ENCODE results near the gene C20orf144. TPM values are rescaled to one million over a fixed set of nuclear protein-coding genes. Genes with fewer than 3 reads are reported as not detected.
A peak's percentile ranks its signal among the peaks of the same experiment; 100 is the strongest.
"Not testable (repeated sequence)": the region's sequence is repeated elsewhere in the genome, so short reads cannot be mapped to it uniquely, and the experiment has no call there.

Gene C20orf144
- total RNA-seq, 4 donors from 2014 or later: 0.23 TPM; not detected in 3

- intact Hi-C loops (cut with DNase I): no loop called here
- Histone ChIP-seq H3K36me3 (no peaks in the 10 kb centered on the region), H3K27me3 (no peaks in the 10 kb centered on the region), H3K4me3 (no peak overlapping the region), H3K9me3 (no peaks in the 10 kb centered on the region), H3K27ac (replicated peaks in 1 of 4) (peak overlapping the region; percentile 44 to 55 (median 48)), H3K4me1 (peaks cover 6 to 31% (median 26%) of the 10 kb centered on the region in 4 donors)
- 63% methylated on average over 8 of the region's 8 CpGs for WGBS
- TF ChIP-seq POLR2AphosphoS5 (IDR thresholded peaks at IDR 0.05): peak in 1 of 2 donors; percentile 55
- TF ChIP-seq EP300 (IDR thresholded peaks at IDR 0.05): no peak
- TF ChIP-seq POLR2A (IDR thresholded peaks at IDR 0.05; ENCODE audit: low read depth): no peak
- DNase-seq (ENCODE audit: extremely low spot score): no peak
Observed at GRCh38 chr20:33697129-33697528, 35.0 kb downstream of the C20orf144 start.

GRCh38 chr20:33698966-33699365 is 36.8 kb downstream of the C20orf144 start:
- H3K36me3 ChIP-seq; intact Hi-C loops (cut with DNase I); H3K9me3 ChIP-seq; H3K27ac ChIP-seq (replicated peaks in 1 of 4); H3K27me3 ChIP-seq; H3K4me3 ChIP-seq; DNase-seq (ENCODE audit: extremely low spot score): not testable (repeated sequence)
- no CpG with 5 or more reads among the region's 27 CpGs for WGBS
- peaks cover 3 to 32% (median 29%) of the 10 kb centered on the region in 4 donors for H3K4me1 ChIP-seq

GRCh38 chr20:33700696-33701441 is 38.7 kb downstream of the C20orf144 start:
- H3K27ac ChIP-seq (replicated peaks in 1 of 4); DNase-seq (ENCODE audit: extremely low spot score); H3K4me3 ChIP-seq; H3K36me3 ChIP-seq; intact Hi-C loops (cut with DNase I); H3K9me3 ChIP-seq; H3K27me3 ChIP-seq: not testable (repeated sequence)
- WGBS: 98% methylated on average over 21 of the region's 45 CpGs
- peaks cover 2 to 24% (median 21%) of the 10 kb centered on the region in 4 donors for H3K4me1 ChIP-seq

GRCh38 chr20:33701629-33702450 is 39.7 kb downstream of the C20orf144 start:
- H3K4me3 ChIP-seq: no peak overlapping the region
- TF ChIP-seq POLR2AphosphoS5 (IDR thresholded peaks at IDR 0.05) (no peak), EP300 (IDR thresholded peaks at IDR 0.05) (no peak), POLR2A (IDR thresholded peaks at IDR 0.05; ENCODE audit: low read depth) (no peak), CTCF (IDR thresholded peaks at IDR 0.05) (no peak)
- H3K4me1 ChIP-seq: peaks cover 2 to 16% (median 12%) of the 10 kb centered on the region in 4 donors
- peaks cover 0 to 19% (median 9%) of the 10 kb centered on the region in 4 donors for H3K36me3 ChIP-seq
- no peaks in the 10 kb centered on the region for H3K9me3 ChIP-seq
- H3K27me3 ChIP-seq: no peaks in the 10 kb centered on the region
- no peak for DNase-seq (ENCODE audit: extremely low spot score)
- H3K27ac ChIP-seq (replicated peaks in 1 of 4): no peak overlapping the region
- 86% methylated on average over 13 of the region's 27 CpGs for WGBS
- intact Hi-C loops (cut with DNase I): no loop called here

- intact Hi-C loops (cut with DNase I): no loop called here
- Histone ChIP-seq H3K36me3 (peaks cover 7 to 29% (median 18%) of the 10 kb centered on the region in 4 donors), H3K9me3 (no peaks in the 10 kb centered on the region), H3K4me3 (no peak overlapping the region), H3K4me1 (peaks cover 0 to 10% (median 7%) of the 10 kb centered on the region in 4 donors), H3K27ac (replicated peaks in 1 of 4) (no peak overlapping the region), H3K27me3 (no peaks in the 10 kb centered on the region)
- TF ChIP-seq POLR2A (IDR thresholded peaks at IDR 0.05; ENCODE audit: low read depth) (no peak), POLR2AphosphoS5 (IDR thresholded peaks at IDR 0.05) (no peak), CTCF (IDR thresholded peaks at IDR 0.05) (no peak)
- WGBS: 25% methylated on average over 2 of the region's 5 CpGs
- DNase-seq (ENCODE audit: extremely low spot score): no peak
Observed at GRCh38 chr20:33702861-33703260, 40.7 kb downstream of the C20orf144 start.

GRCh38 chr20:33703498-33704137 is 41.5 kb downstream of the C20orf144 start:
- Histone ChIP-seq H3K9me3 (no peaks in the 10 kb centered on the region), H3K27me3 (no peaks in the 10 kb centered on the region), H3K27ac (replicated peaks in 1 of 4) (no peak overlapping the region), H3K4me1 (peaks cover 0 to 10% (median 7%) of the 10 kb centered on the region in 4 donors), H3K36me3 (peaks cover 8 to 30% (median 18%) of the 10 kb centered on the region in 4 donors), H3K4me3 (no peak overlapping the region)
- DNase-seq (ENCODE audit: extremely low spot score): no peak
- 92% methylated on average over 6 of the region's 8 CpGs for WGBS
- intact Hi-C loops (cut with DNase I): no loop called here
- TF ChIP-seq EP300 (IDR thresholded peaks at IDR 0.05) (no peak), POLR2AphosphoS5 (IDR thresholded peaks at IDR 0.05) (no peak), CTCF (IDR thresholded peaks at IDR 0.05) (no peak), POLR2A (IDR thresholded peaks at IDR 0.05; ENCODE audit: low read depth) (no peak)

Measured in esophagus muscularis mucosa (tissue), 4 donors.